ENCODE results near the gene MRC2. TPM values are rescaled to one million over a fixed set of nuclear protein-coding genes. Genes with fewer than 3 reads are reported as not detected.

MRC2 gene
- total and polyA plus RNA-seq, 9 of the 15 experiments (the other 6 are each of a cell fraction or from before 2014, with no cell fraction given) = 0.28 to 11.5 (median 6.6) TPM

DNA sequence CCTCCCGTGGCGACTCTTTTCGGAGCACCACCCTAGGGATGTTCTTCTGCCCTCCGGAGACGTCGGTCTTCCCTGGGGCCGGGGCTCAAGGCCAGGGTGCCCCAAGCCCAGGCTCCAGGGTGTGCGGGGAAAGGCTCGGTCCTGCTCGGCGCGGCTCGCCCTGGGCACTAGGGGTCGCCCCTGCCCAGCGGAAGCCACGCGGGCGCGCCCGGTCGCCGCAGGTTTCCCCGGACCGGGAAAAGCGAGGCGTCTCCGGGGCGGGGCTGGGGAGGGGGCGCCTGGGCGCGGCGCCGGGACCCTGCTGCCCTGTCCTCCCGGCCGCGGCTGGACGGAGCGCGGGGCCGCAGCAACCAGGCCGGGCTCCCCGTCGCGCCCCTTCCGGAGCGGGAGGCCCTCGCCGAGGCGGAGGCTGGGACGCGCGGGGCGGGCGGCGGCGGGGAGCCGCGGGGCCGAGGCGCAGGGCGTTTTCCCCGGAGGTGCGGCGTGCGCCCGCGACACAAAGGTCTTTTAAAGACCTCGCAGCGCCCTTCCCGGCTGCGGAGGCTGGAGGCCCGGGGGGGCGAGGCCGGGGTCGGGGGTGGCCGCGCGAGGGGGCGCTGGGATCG, 76.4 kb downstream of the MRC2 start (continued):
- TF ChIP-seq, protein P1, sequence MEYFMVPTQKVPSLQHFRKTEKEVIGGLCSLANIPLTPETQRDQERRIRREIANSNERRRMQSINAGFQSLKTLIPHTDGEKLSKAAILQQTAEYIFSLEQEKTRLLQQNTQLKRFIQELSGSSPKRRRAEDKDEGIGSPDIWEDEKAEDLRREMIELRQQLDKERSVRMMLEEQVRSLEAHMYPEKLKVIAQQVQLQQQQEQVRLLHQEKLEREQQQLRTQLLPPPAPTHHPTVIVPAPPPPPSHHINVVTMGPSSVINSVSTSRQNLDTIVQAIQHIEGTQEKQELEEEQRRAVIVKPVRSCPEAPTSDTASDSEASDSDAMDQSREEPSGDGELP (CRISPR knock-in tag; IDR thresholded peaks at IDR 0.05; ENCODE audit: borderline replicate concordance) = no peak
- TF ChIP-seq, protein P2, sequence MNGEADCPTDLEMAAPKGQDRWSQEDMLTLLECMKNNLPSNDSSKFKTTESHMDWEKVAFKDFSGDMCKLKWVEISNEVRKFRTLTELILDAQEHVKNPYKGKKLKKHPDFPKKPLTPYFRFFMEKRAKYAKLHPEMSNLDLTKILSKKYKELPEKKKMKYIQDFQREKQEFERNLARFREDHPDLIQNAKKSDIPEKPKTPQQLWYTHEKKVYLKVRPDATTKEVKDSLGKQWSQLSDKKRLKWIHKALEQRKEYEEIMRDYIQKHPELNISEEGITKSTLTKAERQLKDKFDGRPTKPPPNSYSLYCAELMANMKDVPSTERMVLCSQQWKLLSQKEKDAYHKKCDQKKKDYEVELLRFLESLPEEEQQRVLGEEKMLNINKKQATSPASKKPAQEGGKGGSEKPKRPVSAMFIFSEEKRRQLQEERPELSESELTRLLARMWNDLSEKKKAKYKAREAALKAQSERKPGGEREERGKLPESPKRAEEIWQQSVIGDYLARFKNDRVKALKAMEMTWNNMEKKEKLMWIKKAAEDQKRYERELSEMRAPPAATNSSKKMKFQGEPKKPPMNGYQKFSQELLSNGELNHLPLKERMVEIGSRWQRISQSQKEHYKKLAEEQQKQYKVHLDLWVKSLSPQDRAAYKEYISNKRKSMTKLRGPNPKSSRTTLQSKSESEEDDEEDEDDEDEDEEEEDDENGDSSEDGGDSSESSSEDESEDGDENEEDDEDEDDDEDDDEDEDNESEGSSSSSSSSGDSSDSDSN (IDR thresholded peaks at IDR 0.05; ENCODE audit: borderline replicate concordance in 1 of 2, low read depth in 2 of 2, low read length in 2 of 2) = peak in 1 of 2 experiments; percentile 71; a peak in 1 of 4 replicates
- TF ChIP-seq SRSF1 (IDR thresholded peaks at IDR 0.05; ENCODE audit: low read depth, low read length) (no peak), MIER1 (IDR thresholded peaks at IDR 0.05; ENCODE audit: low read depth) (no peak), ZNF121 (CRISPR knock-in tag; conservative IDR thresholded peaks at IDR 0.05) (no peak), EWSR1 (IDR thresholded peaks at IDR 0.05; ENCODE audit: borderline replicate concordance, low read depth, partially characterized antibody) (no peak), U2AF2 (optimal IDR thresholded peaks at IDR 0.05; ENCODE audit: low read depth, low read length) (no peak), SRSF3 (IDR thresholded peaks at IDR 0.05; ENCODE audit: insufficient read depth, low read length) (no peak), SMAD3 (CRISPR knock-in tag; conservative IDR thresholded peaks at IDR 0.05) (no peak), ARNT (IDR thresholded peaks at IDR 0.05) (no peak), RB1 (IDR thresholded peaks at IDR 0.05; ENCODE audit: low read depth) (peak; percentile 56; the same call in 1 of the 2 replicates), KLF16 (IDR thresholded peaks at IDR 0.05) (no peak), IFI16 (CRISPR knock-in tag; IDR thresholded peaks at IDR 0.05) (no peak), BCL6 (CRISPR knock-in tag; IDR thresholded peaks at IDR 0.05) (no peak)
- TF ChIP-seq, protein P3, sequence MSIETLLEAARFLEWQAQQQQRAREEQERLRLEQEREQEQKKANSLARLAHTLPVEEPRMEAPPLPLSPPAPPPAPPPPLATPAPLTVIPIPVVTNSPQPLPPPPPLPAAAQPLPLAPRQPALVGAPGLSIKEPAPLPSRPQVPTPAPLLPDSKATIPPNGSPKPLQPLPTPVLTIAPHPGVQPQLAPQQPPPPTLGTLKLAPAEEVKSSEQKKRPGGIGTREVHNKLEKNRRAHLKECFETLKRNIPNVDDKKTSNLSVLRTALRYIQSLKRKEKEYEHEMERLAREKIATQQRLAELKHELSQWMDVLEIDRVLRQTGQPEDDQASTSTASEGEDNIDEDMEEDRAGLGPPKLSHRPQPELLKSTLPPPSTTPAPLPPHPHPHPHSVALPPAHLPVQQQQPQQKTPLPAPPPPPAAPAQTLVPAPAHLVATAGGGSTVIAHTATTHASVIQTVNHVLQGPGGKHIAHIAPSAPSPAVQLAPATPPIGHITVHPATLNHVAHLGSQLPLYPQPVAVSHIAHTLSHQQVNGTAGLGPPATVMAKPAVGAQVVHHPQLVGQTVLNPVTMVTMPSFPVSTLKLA (conservative IDR thresholded peaks at IDR 0.05) = no peak
- TF ChIP-seq, protein P4, sequence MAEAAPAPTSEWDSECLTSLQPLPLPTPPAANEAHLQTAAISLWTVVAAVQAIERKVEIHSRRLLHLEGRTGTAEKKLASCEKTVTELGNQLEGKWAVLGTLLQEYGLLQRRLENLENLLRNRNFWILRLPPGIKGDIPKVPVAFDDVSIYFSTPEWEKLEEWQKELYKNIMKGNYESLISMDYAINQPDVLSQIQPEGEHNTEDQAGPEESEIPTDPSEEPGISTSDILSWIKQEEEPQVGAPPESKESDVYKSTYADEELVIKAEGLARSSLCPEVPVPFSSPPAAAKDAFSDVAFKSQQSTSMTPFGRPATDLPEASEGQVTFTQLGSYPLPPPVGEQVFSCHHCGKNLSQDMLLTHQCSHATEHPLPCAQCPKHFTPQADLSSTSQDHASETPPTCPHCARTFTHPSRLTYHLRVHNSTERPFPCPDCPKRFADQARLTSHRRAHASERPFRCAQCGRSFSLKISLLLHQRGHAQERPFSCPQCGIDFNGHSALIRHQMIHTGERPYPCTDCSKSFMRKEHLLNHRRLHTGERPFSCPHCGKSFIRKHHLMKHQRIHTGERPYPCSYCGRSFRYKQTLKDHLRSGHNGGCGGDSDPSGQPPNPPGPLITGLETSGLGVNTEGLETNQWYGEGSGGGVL (CRISPR knock-in tag; IDR thresholded peaks at IDR 0.05) = no peak

Measured in K562 (cell line).